Ectodermal cell (in vitro differentiated cells): ENCODE results near the gene SHH.

Source experiments
- H3K27ac ChIP-seq: 2 replicates; pipeline ENCODE4 v1.7.0; 2013; ENCODE audit warnings: mild to moderate bottlenecking, low read depth, low read length; ENCODE audit not compliant: insufficient read depth, poor library complexity, severe bottlenecking
- H3K27me3 ChIP-seq: 2 replicates; pipeline ENCODE4 v1.7.0; 2013; ENCODE audit warnings: mild to moderate bottlenecking, low read length; ENCODE audit not compliant: insufficient read depth, control insufficient read depth, poor library complexity, severe bottlenecking
- H3K36me3 ChIP-seq: one replicate; pipeline ENCODE4 v1.7.0; 2013; ENCODE audit warnings: low read length; ENCODE audit not compliant: control insufficient read depth, insufficient read depth
- H3K4me1 ChIP-seq: one replicate; pipeline ENCODE4 v1.7.0; 2013; ENCODE audit warnings: low read length; ENCODE audit not compliant: control insufficient read depth, insufficient read depth
- H3K4me3 ChIP-seq: 2 replicates; pipeline ENCODE4 v1.7.0; 2013; ENCODE audit warnings: low read depth, low read length, control low read depth; ENCODE audit not compliant: insufficient read depth
- H3K9me3 ChIP-seq: 2 replicates; pipeline ENCODE4 v1.7.0; 2013; ENCODE audit warnings: mild to moderate bottlenecking, low read length, moderate library complexity; ENCODE audit not compliant: control insufficient read depth
- WGBS, 2 experiments: methylation state at CpG; one replicate each; pipeline ENCODE4 v1.1.7; 2013; ENCODE audit warnings: missing lambda C conversion rate in 2 of 2; 5-methylcytosine and 5-hydroxymethylcytosine counted together

SHH gene

DNA sequence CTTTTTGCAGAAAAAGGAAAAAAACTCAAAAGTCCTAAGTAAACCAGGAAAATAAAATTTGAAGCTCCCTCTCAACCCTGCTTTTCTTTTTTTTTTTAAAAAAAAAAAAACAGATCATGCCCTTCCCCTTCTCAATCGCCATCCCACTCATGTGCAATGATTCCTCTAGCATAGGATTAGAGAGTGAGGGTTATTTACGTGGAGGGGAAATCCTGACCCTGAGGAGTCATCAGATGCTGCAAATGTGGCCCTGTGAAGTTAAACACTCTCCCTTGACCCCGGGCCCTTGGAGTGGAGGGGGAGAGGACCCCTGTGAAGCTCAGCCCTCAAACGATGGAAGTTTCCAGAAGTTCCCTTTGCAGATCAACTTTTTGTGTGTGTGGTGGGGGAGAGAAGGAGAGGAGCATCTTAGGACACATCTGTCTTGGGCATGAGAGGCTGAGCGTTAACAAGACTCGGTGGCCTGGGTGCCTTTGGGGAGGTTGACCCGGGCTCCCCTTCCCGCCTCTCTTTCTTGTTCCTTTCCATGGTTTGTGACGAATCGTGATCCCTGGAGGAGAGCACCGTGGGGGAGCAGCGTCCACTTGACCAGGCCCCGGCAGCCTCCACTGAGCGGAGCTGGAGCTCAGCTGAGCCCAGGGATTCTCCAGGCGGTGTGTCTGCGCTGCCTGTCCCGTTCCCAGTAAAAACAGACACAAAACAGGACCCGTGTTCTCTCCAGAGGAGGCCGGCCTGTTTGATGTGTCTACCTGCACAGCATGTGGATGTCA is 1.5 kb upstream of the SHH start:
- Histone ChIP-seq H3K27ac (no peak overlapping the region), H3K4me3 (no peak overlapping the region), H3K27me3 (peaks cover 71% of the 10 kb centered on the region), H3K9me3 (no peaks in the 10 kb centered on the region), H3K36me3 (no peaks in the 10 kb centered on the region), H3K4me1 (peaks cover 11% of the 10 kb centered on the region)
- 12 to 15% methylated on average over 18 to 19 of the region's 19 CpGs for WGBS, 2 experiments

DNA sequence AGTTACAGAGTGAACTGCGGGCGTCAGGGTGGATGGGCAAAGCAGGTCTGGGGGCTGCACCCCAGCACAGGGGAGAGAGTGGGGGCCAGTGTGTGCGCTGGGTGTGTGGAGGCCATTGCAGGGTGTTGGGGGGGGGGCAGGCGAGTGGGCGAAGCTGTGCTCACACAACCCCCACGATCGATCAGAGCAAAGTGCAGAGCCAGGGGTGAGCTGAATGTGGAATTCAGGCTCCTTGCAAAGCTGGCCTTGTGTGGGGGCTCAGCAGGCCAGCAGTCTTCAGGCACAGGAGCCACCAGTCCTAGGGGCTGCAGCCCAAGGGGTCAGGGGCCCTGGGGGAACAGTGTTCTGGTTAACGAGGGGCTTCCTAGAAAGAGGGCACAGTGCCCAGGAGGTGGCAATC is 862 bp upstream of the SHH start:
- Histone ChIP-seq H3K27ac (no peak overlapping the region), H3K4me1 (peaks cover 12% of the 10 kb centered on the region), H3K36me3 (no peaks in the 10 kb centered on the region), H3K4me3 (no peak overlapping the region), H3K27me3 (peaks cover 77% of the 10 kb centered on the region), H3K9me3 (no peaks in the 10 kb centered on the region)
- WGBS, 2 experiments, result 21 to 30% methylated on average over 8 of the region's 8 CpGs

DNA sequence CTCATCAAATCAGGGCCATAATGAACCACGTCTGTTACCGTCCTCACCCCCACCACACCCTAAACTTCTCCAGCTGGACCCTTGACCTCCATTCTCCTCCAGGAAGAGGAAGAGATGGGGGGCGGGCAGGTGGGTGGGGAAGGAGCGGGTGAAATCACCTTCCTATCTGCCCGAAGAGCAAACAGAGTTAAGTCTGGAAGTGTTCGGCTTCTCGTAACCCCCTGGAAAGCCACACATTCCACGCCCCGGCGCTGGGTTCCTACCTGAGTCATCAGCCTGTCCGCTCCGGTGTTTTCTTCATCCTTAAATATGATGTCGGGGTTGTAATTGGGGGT is 736 bp downstream of the SHH start:
- Histone ChIP-seq H3K36me3 (no peaks in the 10 kb centered on the region), H3K27ac (no peak overlapping the region), H3K27me3 (peaks cover 93% of the 10 kb centered on the region), H3K4me1 (peaks cover 19% of the 10 kb centered on the region), H3K4me3 (no peak overlapping the region), H3K9me3 (no peaks in the 10 kb centered on the region)
- 3 to 6% methylated on average over 10 to 13 of the region's 13 CpGs for WGBS, 2 experiments

DNA sequence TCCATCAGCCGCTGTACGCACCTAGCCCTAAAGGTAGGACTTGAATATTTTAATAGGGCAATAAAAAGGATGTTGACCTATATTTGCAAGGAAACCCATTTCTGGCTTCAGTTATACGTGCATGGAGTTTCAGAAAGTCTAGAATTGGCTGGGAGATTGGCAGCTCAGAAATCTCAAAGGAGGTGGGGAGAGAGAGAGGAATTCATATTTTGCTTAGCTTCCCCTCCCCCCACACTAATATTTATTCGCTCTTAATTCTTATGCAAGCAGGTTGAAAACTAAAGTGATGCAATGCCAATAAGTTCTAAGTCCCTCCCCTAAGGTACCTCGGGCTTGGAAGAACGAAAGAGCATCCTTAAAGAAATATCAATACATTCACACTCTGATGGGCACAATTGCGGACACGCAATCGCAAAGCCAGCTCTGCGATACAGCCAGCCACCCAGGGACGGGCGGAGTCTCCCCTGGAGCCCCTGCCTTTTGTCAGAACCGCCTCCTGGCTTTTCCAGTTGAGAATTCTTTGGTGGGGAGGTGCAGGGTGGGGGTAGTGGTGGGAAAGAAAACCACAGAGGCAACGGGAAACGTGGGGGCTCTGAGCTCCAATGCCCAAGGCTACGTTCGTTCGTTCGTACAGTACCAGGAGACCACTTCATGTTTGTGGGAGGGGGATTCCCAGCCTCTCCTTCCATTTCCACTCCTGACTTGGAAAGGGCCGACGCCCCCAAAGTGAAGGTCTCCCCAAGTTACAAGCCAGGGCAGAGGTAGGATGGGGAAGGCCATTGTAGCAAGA is 1.3 kb downstream of the SHH start:
- Histone ChIP-seq H3K4me1 (peaks cover 24% of the 10 kb centered on the region), H3K27me3 (peaks cover 99% of the 10 kb centered on the region), H3K9me3 (no peaks in the 10 kb centered on the region), H3K36me3 (no peaks in the 10 kb centered on the region), H3K4me3 (no peak overlapping the region), H3K27ac (no peak overlapping the region)
- WGBS, 2 experiments, result 4 to 6% methylated on average over 21 of the region's 21 CpGs

DNA sequence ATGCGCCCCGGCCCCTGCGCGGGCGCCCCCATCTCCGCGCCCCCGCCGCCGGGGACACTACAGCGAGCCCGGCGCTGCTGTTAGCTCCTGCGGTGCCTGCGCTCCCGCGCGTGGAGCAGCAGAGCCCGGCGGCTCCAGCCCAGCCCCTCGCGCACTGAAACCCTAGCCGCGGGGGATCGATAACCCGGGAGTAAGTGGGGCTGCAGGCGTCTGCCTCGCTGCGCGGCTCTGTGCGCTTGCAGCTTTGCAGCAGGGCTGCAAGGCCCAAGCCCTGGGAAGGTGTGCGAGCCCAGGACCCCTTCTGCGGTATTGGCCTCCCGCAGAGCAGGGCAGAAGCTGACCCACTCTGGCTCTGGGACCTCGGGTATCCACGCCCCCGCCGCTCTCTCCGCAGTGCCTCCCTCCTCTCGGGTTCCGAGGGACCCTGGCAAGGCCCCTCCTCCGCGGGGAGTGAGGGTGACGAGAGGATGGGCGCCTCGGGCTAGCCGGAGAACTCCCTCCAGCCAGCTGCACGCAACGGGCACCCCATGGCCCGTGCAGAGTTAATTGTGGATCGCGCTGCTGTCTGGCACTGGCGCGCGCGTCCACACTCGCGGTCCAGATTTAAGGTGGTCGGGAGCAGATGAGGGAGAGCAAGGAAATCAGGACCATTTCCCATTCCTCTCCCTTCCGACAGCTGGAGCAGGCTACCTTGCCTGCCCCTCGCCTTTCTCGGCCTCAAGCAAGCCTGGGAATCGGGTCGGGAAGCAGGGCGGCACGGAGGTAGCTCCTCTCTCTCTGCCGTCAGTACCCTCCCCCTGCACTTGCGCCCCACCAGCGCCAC is 2.1 kb downstream of the SHH start:
- no peak overlapping the region for H3K27ac ChIP-seq
- WGBS, 2 experiments, result 1% methylated on average over 69 of the region's 69 CpGs

DNA sequence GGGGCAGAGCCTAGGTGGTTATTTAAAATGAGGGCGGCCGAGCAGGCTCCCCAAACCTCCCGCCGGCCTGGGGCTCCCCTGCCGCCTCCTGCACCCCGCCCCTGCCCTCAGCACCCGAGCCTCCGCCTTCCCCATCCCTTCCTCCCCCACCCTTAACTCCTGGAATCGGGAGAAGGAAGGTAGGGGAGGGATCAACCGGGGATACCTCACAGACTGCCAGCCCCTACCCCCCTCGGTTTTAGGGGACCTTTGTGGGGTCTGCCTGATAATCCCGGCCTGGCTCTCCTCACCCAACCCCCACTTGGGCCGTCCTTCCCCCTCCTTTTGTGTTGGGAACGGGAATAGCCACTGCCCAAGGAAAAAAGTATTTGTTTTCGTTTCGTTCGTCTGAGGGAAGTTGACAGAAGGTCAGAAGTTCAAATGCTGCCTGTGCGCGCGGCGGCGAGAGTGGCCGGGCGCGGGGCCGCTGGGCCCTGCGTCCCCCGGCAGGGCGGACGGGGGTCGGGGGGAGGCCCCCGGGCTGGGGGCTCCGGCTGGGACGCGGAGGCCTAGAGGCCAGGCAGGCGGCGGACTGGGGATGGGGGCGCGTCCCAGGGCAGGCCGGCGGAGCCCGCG is 2.8 kb downstream of the SHH start:
- no peak overlapping the region for H3K27ac ChIP-seq
- WGBS, 2 experiments, result 1% methylated on average over 42 to 43 of the region's 43 CpGs

More for the DNA sequence above, 2.1 kb downstream of the SHH start:
- peaks cover 29% of the 10 kb centered on the region for H3K4me1 ChIP-seq
- peak overlapping the region; percentile 16 for H3K4me3 ChIP-seq
- H3K36me3 ChIP-seq, result no peaks in the 10 kb centered on the region
- H3K9me3 ChIP-seq, result no peaks in the 10 kb centered on the region
- H3K27me3 ChIP-seq, result peaks cover 100% of the 10 kb centered on the region

DNA sequence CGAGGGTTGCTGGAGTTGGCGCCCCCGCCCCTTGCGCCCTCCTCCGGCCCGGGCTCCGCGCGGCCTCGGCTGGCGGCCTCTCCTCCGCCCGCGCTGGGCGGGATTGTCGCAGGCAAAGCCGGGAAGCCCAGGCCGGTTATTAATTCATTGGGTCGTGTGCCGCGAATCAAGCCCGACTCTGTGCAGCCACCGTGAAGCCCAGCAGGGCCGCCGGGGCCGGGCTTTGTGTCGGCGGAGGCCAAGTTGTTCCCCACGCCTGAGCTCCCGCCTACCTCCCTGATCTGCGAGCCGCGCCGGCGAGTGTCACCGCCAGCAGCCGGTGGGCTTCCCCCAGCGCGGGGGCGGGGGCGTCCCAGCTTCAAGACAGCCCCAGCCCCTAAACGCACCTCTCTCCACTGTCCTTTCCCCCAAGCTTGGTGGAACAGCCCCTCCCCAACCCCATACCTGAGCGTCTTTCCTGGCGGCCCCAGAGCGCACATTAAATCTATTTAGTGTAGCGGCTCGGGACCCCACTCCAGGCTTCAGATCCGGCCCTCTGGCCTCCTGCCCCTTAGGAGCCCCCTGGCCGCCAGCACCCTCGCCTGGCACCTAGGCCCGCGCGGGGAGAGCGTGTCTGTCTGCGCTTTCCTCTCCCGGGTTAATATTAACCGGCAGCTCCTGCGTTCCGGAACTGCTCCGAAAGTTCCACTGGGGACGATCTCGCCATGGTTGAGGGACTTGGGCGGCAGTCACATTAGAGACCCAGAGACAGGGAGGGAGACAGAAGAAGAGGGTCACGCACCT is 3.5 kb downstream of the SHH start:
- Histone ChIP-seq H3K4me1 (peaks cover 29% of the 10 kb centered on the region), H3K36me3 (no peaks in the 10 kb centered on the region), H3K27me3 (peaks cover 100% of the 10 kb centered on the region), H3K9me3 (no peaks in the 10 kb centered on the region), H3K27ac (no peak overlapping the region), H3K4me3 (peak overlapping the region; percentile 24)
- 0 to 1% methylated on average over 64 of the region's 64 CpGs for WGBS, 2 experiments

More for the DNA sequence above, 2.8 kb downstream of the SHH start:
- H3K9me3 ChIP-seq, result no peaks in the 10 kb centered on the region
- H3K4me3 ChIP-seq, result peak overlapping the region; percentile 24
- H3K27me3 ChIP-seq, result peaks cover 100% of the 10 kb centered on the region
- no peaks in the 10 kb centered on the region for H3K36me3 ChIP-seq
- H3K4me1 ChIP-seq, result peaks cover 29% of the 10 kb centered on the region

DNA sequence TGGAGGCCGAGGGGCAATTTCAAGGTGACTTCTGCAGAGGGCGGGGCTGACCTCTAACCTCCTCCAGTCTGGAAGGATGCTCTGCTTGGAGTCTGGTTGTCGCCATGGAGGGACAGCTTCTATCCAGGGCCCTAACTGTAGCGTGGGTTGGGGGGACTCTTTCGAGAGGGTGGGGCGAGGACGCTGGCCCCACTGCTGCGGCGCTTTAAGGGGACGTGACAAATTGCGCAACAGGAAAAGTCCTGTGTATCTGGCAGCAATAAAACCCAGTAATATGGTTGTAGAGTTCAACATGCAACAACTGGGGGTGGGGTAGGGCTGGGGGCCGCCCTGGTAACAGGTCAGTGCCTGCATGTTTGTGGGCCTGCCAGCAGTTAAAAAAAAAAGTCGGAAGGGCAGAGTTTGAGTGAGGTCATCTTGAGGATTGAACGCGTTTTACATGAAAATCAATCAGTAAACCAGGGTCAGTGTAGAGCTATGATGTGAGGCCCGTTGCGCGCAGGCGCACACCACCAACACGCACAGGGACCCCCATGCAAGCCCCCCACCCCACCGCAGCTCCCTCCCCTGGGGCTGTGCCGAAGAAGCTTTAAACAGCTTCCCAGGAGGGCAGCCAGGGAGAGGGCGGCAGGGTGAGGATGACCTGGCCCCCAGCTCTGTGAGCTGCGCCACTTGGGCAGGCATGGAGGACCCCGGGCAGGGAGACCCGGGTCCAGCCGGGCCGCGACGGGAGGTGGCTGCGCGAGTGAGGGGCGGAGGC is 4.3 kb downstream of the SHH start:
- H3K27ac ChIP-seq, result no peak overlapping the region
- no peaks in the 10 kb centered on the region for H3K36me3 ChIP-seq
- 9 to 10% methylated on average over 33 of the region's 33 CpGs for WGBS, 2 experiments
- H3K9me3 ChIP-seq, result no peaks in the 10 kb centered on the region
- H3K4me1 ChIP-seq, result peaks cover 29% of the 10 kb centered on the region
- peaks cover 100% of the 10 kb centered on the region for H3K27me3 ChIP-seq
- peak overlapping the region; percentile 24 for H3K4me3 ChIP-seq
